Peyer's patch (tissue), 4 donors: ENCODE data around the gene B4GALNT2. TPM values are rescaled to one million over a fixed set of nuclear protein-coding genes. Genes with fewer than 3 reads are reported as not detected.
"Not testable (repeated sequence)": the region's sequence is repeated elsewhere in the genome, so short reads cannot be mapped to it uniquely, and the experiment has no call there.

Experiments
- DNase-seq, 3 donors: peaks; one replicate each; pipeline ENCODE4 v3.0.0-alpha.2; 2017 to 2019
- H3K27ac ChIP-seq, 4 donors: fragments of 200-600 bp; sonication (generic); one replicate each; pipeline ENCODE4 v1.5.1; 2016 to 2019
- H3K27me3 ChIP-seq, 2 donors: fragments of 200-600 bp; sonication (generic); one replicate each; pipeline ENCODE4 v1.5.1; 2019
- H3K36me3 ChIP-seq, 3 donors: fragments of 200-600 bp; sonication (generic); one replicate each; pipeline ENCODE4 v1.5.1; 2016 to 2019
- H3K4me1 ChIP-seq, 4 donors: fragments of 200-600 bp; sonication (generic); one replicate each; pipeline ENCODE4 v1.5.1; 2016 to 2019
- H3K4me3 ChIP-seq, 4 donors: fragments of 200-600 bp; sonication (generic); 1 replicate in 3 of 4; 2 replicates in 1 of 4; pipeline ENCODE4 v1.5.1; 2016 to 2019; ENCODE audit warnings: mild to moderate bottlenecking in 1 of 4
- H3K9me3 ChIP-seq, 4 donors: fragments of 200-600 bp; sonication (generic); one replicate each; pipeline ENCODE4 v1.5.1; 2016 to 2019; ENCODE audit warnings: mild to moderate bottlenecking in 1 of 4
- POLR2A ChIP-seq, 2 donors: fragments of 450-650 bp; IDR thresholded peaks; one replicate each; pipeline ENCODE4 v1.5.1; 2017; ENCODE audit warnings: antibody characterized with exemption in 2 of 2, mild to moderate bottlenecking in 2 of 2, moderate library complexity in 2 of 2
- total RNA-seq, 4 donors: library from RNA; depleted of rRNA; stranded (reverse); fragments of >200 nt; gene quantifications; one replicate each; pipeline ENCODE4 v1.1.0, GENCODE V29; 2016
- TF ChIP-seq, protein P1 (sequence below), 6 experiments: fragments of 450-650 bp in 4 of 6; fragments of 200-600 bp in 2 of 6; sonication (generic) in 1 of 6; IDR thresholded peaks; one replicate each; pipeline ENCODE4 v1.5.1; 2017 to 2019; ENCODE audit warnings: antibody characterized with exemption in 6 of 6, mild to moderate bottlenecking in 3 of 6, moderate library complexity in 1 of 6

Gene B4GALNT2
- total RNA-seq, 4 donors from 2014 or later: 0.83 to 11.2 (median 7.5) TPM

DNA sequence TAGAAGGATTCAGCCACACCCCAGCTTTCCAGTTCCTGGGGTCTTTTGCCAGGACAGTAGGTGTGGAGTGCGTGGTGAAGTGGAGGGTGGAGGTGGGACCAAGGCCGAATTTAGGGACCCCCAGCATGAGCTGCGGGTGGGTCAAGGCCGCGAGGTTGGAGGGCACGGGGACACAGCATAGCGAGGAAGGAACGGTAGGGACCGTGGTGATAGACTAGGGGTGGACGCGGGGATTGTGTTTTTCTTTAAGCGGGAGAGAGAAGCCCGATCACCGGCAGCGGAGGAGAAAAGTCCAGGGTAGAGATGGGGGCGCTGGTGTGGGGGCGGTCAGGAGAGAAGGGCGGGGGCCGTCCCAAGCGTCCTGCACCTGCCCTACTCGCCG is 261 bp upstream of the B4GALNT2 start:
- H3K4me3 ChIP-seq: peak overlapping the region; percentile 25 to 68 (median 44)
- H3K27me3 ChIP-seq: peaks cover 0 to 7% of the 10 kb centered on the region in 2 donors
- no peaks in the 10 kb centered on the region for H3K9me3 ChIP-seq
- no peaks in the 10 kb centered on the region for H3K36me3 ChIP-seq
- peak overlapping the region in 2 of 4 donors; percentile 44 to 74 for H3K27ac ChIP-seq
- TF ChIP-seq, protein P1, sequence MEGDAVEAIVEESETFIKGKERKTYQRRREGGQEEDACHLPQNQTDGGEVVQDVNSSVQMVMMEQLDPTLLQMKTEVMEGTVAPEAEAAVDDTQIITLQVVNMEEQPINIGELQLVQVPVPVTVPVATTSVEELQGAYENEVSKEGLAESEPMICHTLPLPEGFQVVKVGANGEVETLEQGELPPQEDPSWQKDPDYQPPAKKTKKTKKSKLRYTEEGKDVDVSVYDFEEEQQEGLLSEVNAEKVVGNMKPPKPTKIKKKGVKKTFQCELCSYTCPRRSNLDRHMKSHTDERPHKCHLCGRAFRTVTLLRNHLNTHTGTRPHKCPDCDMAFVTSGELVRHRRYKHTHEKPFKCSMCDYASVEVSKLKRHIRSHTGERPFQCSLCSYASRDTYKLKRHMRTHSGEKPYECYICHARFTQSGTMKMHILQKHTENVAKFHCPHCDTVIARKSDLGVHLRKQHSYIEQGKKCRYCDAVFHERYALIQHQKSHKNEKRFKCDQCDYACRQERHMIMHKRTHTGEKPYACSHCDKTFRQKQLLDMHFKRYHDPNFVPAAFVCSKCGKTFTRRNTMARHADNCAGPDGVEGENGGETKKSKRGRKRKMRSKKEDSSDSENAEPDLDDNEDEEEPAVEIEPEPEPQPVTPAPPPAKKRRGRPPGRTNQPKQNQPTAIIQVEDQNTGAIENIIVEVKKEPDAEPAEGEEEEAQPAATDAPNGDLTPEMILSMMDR (IDR thresholded peaks at IDR 0.05): no peak
- TF ChIP-seq POLR2A (IDR thresholded peaks at IDR 0.05): no peak
- peaks cover 0 to 16% (median 5%) of the 10 kb centered on the region in 4 donors for H3K4me1 ChIP-seq
- DNase-seq: no peak

DNA sequence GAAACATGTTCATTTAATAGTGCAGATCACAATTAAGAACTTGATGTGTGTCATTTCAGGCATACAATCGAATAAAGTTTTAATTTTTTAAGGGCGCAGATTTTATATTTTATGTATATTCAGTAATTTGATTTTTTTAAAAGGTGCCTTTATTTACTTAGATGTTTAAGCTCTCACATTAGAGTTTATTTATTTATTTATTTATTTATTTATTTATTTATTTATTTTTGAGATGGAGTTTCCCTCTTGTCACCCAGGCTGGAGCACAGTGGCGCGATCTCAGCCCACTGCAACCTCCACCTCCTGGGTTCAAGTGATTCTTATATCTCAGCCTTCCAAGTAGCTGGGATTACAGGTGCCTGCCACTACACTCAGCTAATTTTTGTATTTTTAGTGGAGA is 3.8 kb downstream of the B4GALNT2 start:
- Histone ChIP-seq H3K36me3 (peaks cover 0 to 3% (median 0%) of the 10 kb centered on the region in 3 donors), H3K4me1 (peaks cover 0 to 12% (median 5%) of the 10 kb centered on the region in 4 donors), H3K9me3 (no peaks in the 10 kb centered on the region), H3K27ac (no peak overlapping the region), H3K4me3 (no peak overlapping the region), H3K27me3 (peaks cover 0 to 7% of the 10 kb centered on the region in 2 donors)
- no peak for DNase-seq
- no peak for TF ChIP-seq POLR2A (IDR thresholded peaks at IDR 0.05)
- TF ChIP-seq, protein P1 (IDR thresholded peaks at IDR 0.05): no peak

DNA sequence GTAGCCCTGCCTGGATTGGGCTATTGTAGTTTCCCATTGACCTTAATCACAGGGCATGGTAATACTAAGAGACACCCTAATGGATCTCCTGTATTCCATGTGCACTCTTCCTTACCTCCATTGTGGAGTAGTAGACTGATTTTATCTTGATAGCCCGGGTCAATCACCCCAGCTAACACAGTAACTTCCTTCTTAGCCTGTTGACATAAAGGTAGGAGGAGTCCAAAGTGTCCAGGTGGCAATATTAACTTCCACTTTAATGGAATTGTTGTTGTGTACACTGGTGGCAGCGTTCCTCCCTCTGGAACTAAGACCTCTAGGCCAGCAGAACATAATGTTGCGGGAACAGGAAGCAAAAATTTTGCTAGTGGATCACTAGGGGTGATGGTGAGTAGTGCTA is 13.1 kb downstream of the B4GALNT2 start:
- peak overlapping the region in 1 of 4 donors; percentile 59 for H3K27ac ChIP-seq
- peaks cover 0 to 11% (median 0%) of the 10 kb centered on the region in 3 donors for H3K36me3 ChIP-seq
- H3K9me3 ChIP-seq, H3K4me1 ChIP-seq, H3K4me3 ChIP-seq, H3K27me3 ChIP-seq: not testable (repeated sequence)
- DNase-seq: peak in 1 of 3 donors; percentile 53
- TF ChIP-seq, protein P1 (IDR thresholded peaks at IDR 0.05): peak in 3 of 6 experiments; percentile 23 to 45 (median 27)

DNA sequence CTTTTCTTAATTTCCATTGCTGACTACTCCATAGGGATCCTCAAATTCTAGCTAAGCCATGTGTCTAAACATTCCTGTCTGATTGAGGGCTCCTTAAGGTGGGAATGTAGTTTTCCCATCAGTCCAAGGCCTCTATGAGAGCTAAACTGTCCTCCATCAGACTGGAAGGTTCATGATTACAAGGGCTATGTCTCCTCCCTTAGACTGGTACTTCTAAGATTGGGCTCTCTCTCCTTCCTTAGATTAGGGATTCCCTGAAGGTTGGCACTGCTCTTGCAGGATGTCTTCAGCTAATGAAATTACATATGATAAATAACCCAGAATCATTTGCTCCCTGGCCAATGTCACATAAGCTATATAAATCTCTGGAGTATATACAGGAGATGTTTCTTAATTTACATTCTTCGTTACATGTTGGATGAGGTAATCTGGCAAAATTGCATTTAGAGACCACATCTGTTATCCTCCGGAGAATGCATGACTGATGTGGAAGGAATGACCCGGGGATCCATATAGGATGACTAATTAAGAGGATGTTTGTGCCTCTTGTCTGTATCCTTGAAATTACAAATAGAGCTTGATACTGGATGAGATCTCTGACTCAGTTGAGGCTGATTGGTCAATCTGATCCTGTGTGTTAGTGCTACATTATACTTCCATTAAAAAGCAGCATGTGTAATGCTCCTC is 14.2 kb downstream of the B4GALNT2 start:
- peaks cover 0 to 6% (median 0%) of the 10 kb centered on the region in 3 donors for H3K36me3 ChIP-seq
- no peaks in the 10 kb centered on the region for H3K27me3 ChIP-seq
- DNase-seq: no peak
- H3K4me3 ChIP-seq: no peak overlapping the region
- no peaks in the 10 kb centered on the region for H3K9me3 ChIP-seq
- H3K4me1 ChIP-seq: no peaks in the 10 kb centered on the region
- TF ChIP-seq, protein P1 (IDR thresholded peaks at IDR 0.05): no peak
- no peak for TF ChIP-seq POLR2A (IDR thresholded peaks at IDR 0.05)
- no peak overlapping the region for H3K27ac ChIP-seq

DNA sequence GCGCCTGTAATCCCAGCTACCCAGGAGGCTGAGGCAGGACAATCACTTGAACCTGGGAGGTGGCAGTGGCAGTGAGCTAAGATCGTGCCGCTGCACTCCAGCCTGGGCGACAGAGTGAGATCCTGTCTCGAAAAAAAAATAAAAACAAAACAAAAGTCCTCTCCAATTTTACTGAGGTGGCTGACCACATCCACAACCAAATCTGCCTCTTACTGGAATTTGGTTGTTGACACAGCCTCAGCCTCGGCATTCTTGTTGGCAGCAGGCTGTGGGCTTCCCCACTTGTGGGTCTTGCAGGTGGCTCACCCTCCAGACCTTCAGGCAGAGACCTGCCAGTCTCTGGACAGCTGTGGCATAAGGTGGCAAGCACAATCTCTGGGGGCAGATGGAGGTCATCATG is 15.6 kb downstream of the B4GALNT2 start:
- Histone ChIP-seq H3K4me3 (no peak overlapping the region), H3K4me1 (no peaks in the 10 kb centered on the region), H3K9me3 (no peaks in the 10 kb centered on the region), H3K36me3 (peaks cover 0 to 4% (median 0%) of the 10 kb centered on the region in 3 donors), H3K27ac (no peak overlapping the region), H3K27me3 (no peaks in the 10 kb centered on the region)
- DNase-seq: no peak
- TF ChIP-seq, protein P1 (IDR thresholded peaks at IDR 0.05): no peak
- TF ChIP-seq POLR2A (IDR thresholded peaks at IDR 0.05): no peak
